GM12865 (cell line): ENCODE measurements around the gene ITK.

Experiments used
- DNase-seq: peaks from one replicate; pipeline ENCODE4 v3.0.0; 2010; ENCODE audit warnings: low read depth
- H3K4me3 ChIP-seq: 2 replicates; pipeline ENCODE4 v1.5.1; 2011; ENCODE audit warnings: mild to moderate bottlenecking, low read depth, low read length, control low read depth
- TF ChIP-seq, protein P1 (sequence below): IDR thresholded peaks from 2 replicates; pipeline ENCODE4 v1.5.1; 2011; ENCODE audit warnings: low read length, control low read depth, low read depth, inconsistent platforms; ENCODE audit not compliant: insufficient read depth; ENCODE audit errors: missing control alignments

ITK gene

GRCh38 chr5:157270771-157271170, 90.1 kb downstream of the ITK start:
- H3K4me3 ChIP-seq = peak overlapping the region; percentile 53
- TF ChIP-seq, protein P1, sequence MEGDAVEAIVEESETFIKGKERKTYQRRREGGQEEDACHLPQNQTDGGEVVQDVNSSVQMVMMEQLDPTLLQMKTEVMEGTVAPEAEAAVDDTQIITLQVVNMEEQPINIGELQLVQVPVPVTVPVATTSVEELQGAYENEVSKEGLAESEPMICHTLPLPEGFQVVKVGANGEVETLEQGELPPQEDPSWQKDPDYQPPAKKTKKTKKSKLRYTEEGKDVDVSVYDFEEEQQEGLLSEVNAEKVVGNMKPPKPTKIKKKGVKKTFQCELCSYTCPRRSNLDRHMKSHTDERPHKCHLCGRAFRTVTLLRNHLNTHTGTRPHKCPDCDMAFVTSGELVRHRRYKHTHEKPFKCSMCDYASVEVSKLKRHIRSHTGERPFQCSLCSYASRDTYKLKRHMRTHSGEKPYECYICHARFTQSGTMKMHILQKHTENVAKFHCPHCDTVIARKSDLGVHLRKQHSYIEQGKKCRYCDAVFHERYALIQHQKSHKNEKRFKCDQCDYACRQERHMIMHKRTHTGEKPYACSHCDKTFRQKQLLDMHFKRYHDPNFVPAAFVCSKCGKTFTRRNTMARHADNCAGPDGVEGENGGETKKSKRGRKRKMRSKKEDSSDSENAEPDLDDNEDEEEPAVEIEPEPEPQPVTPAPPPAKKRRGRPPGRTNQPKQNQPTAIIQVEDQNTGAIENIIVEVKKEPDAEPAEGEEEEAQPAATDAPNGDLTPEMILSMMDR = no peak
- DNase-seq = no peak

DNA sequence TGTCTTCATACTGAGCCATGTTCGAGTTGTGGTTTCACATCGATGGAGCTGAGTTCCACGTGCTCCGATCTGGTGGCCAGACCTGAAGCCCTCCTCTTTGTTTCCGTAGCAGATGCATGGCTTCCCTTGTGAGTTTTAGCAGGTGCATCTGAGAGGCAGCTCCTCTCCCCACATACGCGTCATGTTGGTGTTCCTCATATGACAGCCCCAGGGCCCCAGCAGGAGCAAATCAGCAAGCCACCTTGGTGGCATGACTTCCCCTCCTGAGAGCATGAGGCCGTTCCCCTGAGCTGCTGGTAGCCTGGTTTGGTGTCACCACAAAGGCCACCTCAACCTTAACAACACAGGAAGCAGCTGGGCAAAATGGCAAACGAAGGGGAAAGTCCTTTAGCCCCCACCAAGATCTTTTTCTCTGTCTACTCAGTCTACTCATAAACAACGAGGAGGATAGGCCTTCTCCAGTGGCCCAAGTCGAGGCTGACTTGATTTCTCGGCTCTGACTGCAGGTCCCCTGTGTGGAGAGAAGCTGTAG, 91.2 kb downstream of the ITK start:
- TF ChIP-seq, protein P1 = no peak
- peak; percentile 96 for DNase-seq
- H3K4me3 ChIP-seq = peak overlapping the region; percentile 53

GRCh38 chr5:157273131-157273556, 92.5 kb downstream of the ITK start:
- TF ChIP-seq, protein P1 = no peak
- H3K4me3 ChIP-seq = peak overlapping the region; percentile 53
- DNase-seq = peak; percentile 87

DNA sequence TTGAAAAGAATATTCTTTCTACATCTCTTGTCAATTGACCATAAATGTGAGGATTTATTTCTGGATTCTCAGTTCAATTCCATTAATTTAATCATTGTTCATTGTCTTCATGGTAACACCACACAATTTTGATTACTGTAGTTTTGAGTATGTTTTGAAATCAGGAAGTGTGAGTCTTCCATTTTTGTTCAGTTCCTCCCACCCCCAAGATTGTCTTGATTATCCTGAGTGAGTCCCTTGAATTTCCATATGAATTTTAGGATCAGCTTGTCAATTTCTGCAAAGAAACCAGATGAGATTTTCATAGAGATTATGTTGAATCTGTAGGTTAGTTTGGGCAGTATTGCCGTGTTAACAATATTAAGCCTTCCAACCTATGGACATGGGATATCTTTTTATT, 94.8 kb downstream of the ITK start:
- DNase-seq = no peak
- TF ChIP-seq, protein P1 = no peak
- H3K4me3 ChIP-seq = no peak overlapping the region

DNA sequence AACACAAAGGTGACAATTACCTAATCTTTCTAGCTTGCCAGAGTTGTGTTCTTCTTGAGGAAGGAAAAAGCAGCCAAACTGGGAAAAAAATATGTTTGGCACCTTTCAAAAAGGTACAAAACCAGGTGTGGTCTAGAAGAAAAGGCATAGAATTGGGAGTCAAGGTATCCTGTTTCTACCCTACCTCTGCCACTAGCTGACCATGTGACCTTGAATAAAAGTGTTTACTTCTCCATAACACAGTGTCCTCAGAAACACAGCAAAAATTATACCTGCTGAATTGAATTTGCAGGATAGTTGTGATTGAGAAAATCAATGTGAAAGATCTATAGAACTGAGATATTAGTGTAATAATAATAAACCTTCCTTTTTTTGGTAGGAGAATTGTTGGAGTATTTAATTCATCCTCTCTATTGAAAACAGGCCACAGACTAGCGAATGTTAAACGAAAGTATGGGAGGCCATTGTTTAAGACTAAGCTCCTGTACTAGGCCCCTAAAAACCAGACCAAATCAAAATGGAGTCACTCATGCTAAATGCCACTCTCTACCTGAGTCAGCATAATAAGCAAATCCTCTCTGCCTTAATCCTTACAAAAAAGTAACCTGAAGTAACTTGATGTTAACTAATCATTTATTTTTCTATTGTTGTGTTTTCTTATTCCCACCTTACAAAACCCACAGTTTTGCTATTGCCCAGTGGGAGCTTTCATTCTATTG, 97.8 kb downstream of the ITK start:
- no peak for DNase-seq
- TF ChIP-seq, protein P1 = no peak
- H3K4me3 ChIP-seq = no peak overlapping the region

- DNase-seq = no peak
- TF ChIP-seq, protein P1 = no peak
- no peak overlapping the region for H3K4me3 ChIP-seq
Measured at GRCh38 chr5:157279605-157280239, 99.1 kb downstream of the ITK start.

DNA sequence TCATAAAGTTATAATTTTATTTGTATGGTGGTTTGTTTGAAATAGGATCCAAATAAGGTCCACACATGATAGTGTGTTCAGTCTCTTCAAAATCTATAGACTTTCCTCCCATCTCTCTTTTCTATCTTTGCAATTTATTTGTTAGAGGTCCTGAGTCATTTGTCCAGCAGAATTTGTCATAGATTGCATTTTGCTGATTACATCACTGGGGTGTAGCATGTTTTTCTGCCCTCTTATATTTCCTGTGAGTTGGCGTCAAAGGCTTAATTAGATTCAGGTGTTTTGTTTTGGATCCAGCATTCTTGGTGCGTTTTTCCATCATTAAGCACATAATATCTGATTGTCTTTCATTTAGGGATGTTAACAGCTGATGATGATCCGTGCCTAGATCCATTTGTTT, 100.3 kb downstream of the ITK start:
- H3K4me3 ChIP-seq = no peak overlapping the region
- DNase-seq = no peak
- TF ChIP-seq, protein P1 = no peak
